ENCODE results near the gene CLCN7. TPM values are rescaled to one million over a fixed set of nuclear protein-coding genes. Genes with fewer than 3 reads are reported as not detected.

The CLCN7 gene
- polyA plus RNA-seq, 1 donor from 2014 or later, result 40.9 TPM

- Histone ChIP-seq H4K20me1 (ENCODE audit: insufficient read depth) (no peaks in the 10 kb centered on the region), H3K4me2 (ENCODE audit: low read length) (no peak overlapping the region), H3K9ac (ENCODE audit: low read length) (no peak overlapping the region), H3K79me2 (replicated peaks; ENCODE audit: insufficient read depth, low read length) (no peaks in the 10 kb centered on the region), H3K27me3 (ENCODE audit: insufficient read depth, low read depth, low read length) (no peaks in the 10 kb centered on the region), H3F3A (ENCODE audit: insufficient read depth, low read length, poor library complexity, severe bottlenecking) (no peaks in the 10 kb centered on the region), H2AFZ (ENCODE audit: low read depth, low read length) (no peak overlapping the region), H3K36me3 (ENCODE audit: insufficient read depth, low read length) (no peaks in the 10 kb centered on the region), H3K4me3 (ENCODE audit: low read length) (no peak overlapping the region), H3K9me3 (ENCODE audit: low read length) (no peaks in the 10 kb centered on the region), H3K9me2 (ENCODE audit: insufficient read depth, low read length) (no peaks in the 10 kb centered on the region), H3K27ac (ENCODE audit: low read length) (no peak overlapping the region)
- TF ChIP-seq TAF1 (IDR thresholded peaks at IDR 0.05; ENCODE audit: low read depth), result no peak
- TF ChIP-seq EP300 (conservative IDR thresholded peaks at IDR 0.05; ENCODE audit: poor library complexity, severe bottlenecking), result no peak
- no peak for TF ChIP-seq EZH2 (IDR thresholded peaks at IDR 0.05; ENCODE audit: borderline replicate concordance, insufficient read depth, low read length, poor library complexity, severe bottlenecking)
- TF ChIP-seq, protein P1, sequence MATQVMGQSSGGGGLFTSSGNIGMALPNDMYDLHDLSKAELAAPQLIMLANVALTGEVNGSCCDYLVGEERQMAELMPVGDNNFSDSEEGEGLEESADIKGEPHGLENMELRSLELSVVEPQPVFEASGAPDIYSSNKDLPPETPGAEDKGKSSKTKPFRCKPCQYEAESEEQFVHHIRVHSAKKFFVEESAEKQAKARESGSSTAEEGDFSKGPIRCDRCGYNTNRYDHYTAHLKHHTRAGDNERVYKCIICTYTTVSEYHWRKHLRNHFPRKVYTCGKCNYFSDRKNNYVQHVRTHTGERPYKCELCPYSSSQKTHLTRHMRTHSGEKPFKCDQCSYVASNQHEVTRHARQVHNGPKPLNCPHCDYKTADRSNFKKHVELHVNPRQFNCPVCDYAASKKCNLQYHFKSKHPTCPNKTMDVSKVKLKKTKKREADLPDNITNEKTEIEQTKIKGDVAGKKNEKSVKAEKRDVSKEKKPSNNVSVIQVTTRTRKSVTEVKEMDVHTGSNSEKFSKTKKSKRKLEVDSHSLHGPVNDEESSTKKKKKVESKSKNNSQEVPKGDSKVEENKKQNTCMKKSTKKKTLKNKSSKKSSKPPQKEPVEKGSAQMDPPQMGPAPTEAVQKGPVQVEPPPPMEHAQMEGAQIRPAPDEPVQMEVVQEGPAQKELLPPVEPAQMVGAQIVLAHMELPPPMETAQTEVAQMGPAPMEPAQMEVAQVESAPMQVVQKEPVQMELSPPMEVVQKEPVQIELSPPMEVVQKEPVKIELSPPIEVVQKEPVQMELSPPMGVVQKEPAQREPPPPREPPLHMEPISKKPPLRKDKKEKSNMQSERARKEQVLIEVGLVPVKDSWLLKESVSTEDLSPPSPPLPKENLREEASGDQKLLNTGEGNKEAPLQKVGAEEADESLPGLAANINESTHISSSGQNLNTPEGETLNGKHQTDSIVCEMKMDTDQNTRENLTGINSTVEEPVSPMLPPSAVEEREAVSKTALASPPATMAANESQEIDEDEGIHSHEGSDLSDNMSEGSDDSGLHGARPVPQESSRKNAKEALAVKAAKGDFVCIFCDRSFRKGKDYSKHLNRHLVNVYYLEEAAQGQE (IDR thresholded peaks at IDR 0.05; ENCODE audit: borderline replicate concordance), result no peak
- no peak for TF ChIP-seq MXI1 (conservative IDR thresholded peaks at IDR 0.05; ENCODE audit: poor library complexity, severe bottlenecking)
- no peak for TF ChIP-seq RAD21 (conservative IDR thresholded peaks at IDR 0.05)
- no peak for TF ChIP-seq CTCF (IDR thresholded peaks at IDR 0.05; ENCODE audit: poor library complexity, severe bottlenecking)
- TF ChIP-seq SMC3 (conservative IDR thresholded peaks at IDR 0.05; ENCODE audit: poor library complexity), result no peak
- no peak for TF ChIP-seq POLR2AphosphoS5 (IDR thresholded peaks at IDR 0.05)
Measured at GRCh38 chr16:1456951-1457350, 17.9 kb downstream of the CLCN7 start.

DNA sequence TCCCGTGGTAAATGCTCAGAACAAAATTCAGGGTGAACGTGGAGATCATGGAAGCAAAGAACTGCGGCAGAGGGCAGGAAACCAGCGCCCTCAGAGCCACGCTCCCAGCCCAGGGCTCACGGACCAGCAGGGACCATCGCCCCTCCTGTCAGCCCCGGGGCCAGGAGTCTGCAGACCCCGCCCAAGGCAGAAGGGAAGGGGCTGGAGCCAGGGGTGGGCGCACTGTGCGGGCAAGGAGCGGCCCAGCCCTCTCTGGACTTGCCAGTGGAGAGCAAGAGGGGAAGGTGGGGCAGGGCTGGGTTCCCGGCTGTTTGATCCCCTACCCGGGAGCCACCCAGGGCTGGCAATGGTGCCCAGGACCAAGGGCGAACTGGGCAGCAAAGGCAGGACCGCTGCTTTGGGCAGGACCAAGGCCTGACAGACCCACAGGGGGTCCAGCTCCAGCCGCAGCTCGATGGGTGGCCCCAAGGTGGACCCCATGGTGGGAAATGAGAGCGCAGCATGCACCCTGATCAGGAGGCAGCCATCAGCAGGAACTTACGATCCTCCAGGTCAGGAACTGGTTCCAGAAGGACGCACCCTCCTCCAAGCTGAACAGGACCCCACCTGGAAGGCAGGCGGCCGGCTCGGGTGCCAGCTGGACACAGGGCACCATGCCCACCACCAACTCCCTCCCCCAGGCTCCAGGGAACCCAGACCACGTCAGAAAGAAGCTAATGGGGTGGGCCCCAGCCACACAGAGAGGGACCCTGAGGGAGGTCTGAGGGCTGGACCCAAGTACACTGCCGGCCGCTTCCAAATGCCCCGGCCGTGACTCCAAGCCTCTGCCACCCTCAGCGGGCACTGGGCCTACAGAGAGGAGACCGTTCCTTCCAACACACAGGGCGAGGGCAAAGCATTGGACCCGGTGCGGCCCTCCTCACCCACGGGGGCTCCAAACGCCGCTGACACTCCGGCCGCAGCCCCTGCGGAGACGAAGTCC, 19.3 kb downstream of the CLCN7 start:
- no peak for TF ChIP-seq RAD21 (conservative IDR thresholded peaks at IDR 0.05)
- no peak for TF ChIP-seq MXI1 (conservative IDR thresholded peaks at IDR 0.05; ENCODE audit: poor library complexity, severe bottlenecking)
- TF ChIP-seq TAF1 (IDR thresholded peaks at IDR 0.05; ENCODE audit: low read depth), result no peak
- no peak for TF ChIP-seq EZH2 (IDR thresholded peaks at IDR 0.05; ENCODE audit: borderline replicate concordance, insufficient read depth, low read length, poor library complexity, severe bottlenecking)
- TF ChIP-seq, protein P1 (IDR thresholded peaks at IDR 0.05; ENCODE audit: borderline replicate concordance), result no peak
- no peak for TF ChIP-seq EP300 (conservative IDR thresholded peaks at IDR 0.05; ENCODE audit: poor library complexity, severe bottlenecking)
- TF ChIP-seq POLR2AphosphoS5 (IDR thresholded peaks at IDR 0.05), result no peak
- TF ChIP-seq CTCF (IDR thresholded peaks at IDR 0.05; ENCODE audit: poor library complexity, severe bottlenecking), result no peak
- TF ChIP-seq SMC3 (conservative IDR thresholded peaks at IDR 0.05; ENCODE audit: poor library complexity), result no peak
- Histone ChIP-seq H3K36me3 (ENCODE audit: insufficient read depth, low read length) (no peaks in the 10 kb centered on the region), H3K9me3 (ENCODE audit: low read length) (no peaks in the 10 kb centered on the region), H3K4me2 (ENCODE audit: low read length) (no peak overlapping the region), H3K79me2 (replicated peaks; ENCODE audit: insufficient read depth, low read length) (no peaks in the 10 kb centered on the region), H2AFZ (ENCODE audit: low read depth, low read length) (no peak overlapping the region), H3K9ac (ENCODE audit: low read length) (no peak overlapping the region), H3F3A (ENCODE audit: insufficient read depth, low read length, poor library complexity, severe bottlenecking) (no peaks in the 10 kb centered on the region), H3K4me3 (ENCODE audit: low read length) (no peak overlapping the region), H3K27ac (ENCODE audit: low read length) (no peak overlapping the region), H4K20me1 (ENCODE audit: insufficient read depth) (no peaks in the 10 kb centered on the region), H3K9me2 (ENCODE audit: insufficient read depth, low read length) (no peaks in the 10 kb centered on the region), H3K27me3 (ENCODE audit: insufficient read depth, low read depth, low read length) (no peaks in the 10 kb centered on the region)
